GM12878 (cell line): ENCODE data around the gene TKFC. TPM values are rescaled to one million over a fixed set of nuclear protein-coding genes. Genes with fewer than 3 reads are reported as not detected.

Experiments
- ATAC-seq: fragments of 200-7000 bp; cut with Tn5 transposase; 3 replicates; pipeline ENCODE4 v1.9.1; 2020; ENCODE audit warnings: mild to moderate bottlenecking, moderate library complexity
- BruUV-seq: library from RNA; stranded (reverse); fragments of 400-500 nt; replicated peaks from 2 replicates; lab custom pipeline; 2021; lab: Mats Ljungman, UMichigan
- CTCF ChIA-PET: fragments of 300-600 bp; sonication (Branson Sonifier 250); formaldehyde crosslinking; extraction: SDS; loops from one replicate; lab custom pipeline; 2021; ENCODE audit warnings: inconsistent platforms; lab: Yijun Ruan, JAX
- POLR2A ChIA-PET: fragments of 350-600 bp; formaldehyde crosslinking; extraction: SDS; loops from one replicate; lab custom pipeline; 2021; ENCODE audit warnings: inconsistent platforms; lab: Charles Lee
- RAD21 ChIA-PET: fragments of 300-600 bp; sonication (Branson Sonifier 250); formaldehyde crosslinking; loops from one replicate; lab custom pipeline; 2023; ENCODE audit warnings: antibody characterized with exemption; ENCODE audit not compliant: unreplicated experiment; lab: Charles Lee
- SMC1A ChIA-PET: fragments of 300-600 bp; sonication (Branson Sonifier 250); formaldehyde crosslinking; loops from one replicate; lab custom pipeline; 2023; ENCODE audit not compliant: unreplicated experiment, uncharacterized antibody; lab: Charles Lee
- DNase-seq: peaks from one replicate; pipeline ENCODE4 v3.0.0-alpha.2; 2011; ENCODE audit warnings: low read depth, low spot score
- FAIRE-seq: peaks from 3 replicates; lab custom pipeline; 2011; peaks lifted over from hg19 to GRCh38; lab: Jason Lieb, UNC
- H2AFZ ChIP-seq: 2 replicates; pipeline ENCODE4 v1.6.0; 2011; ENCODE audit warnings: low read depth, low read length, control low read depth; ENCODE audit not compliant: control insufficient read depth
- H3K27ac ChIP-seq: 2 replicates; pipeline ENCODE4 v1.5.1; 2011; ENCODE audit warnings: control low read depth; ENCODE audit not compliant: control insufficient read depth, insufficient read depth
- H3K27me3 ChIP-seq, 2 experiments: replicated peaks in 1 of 2; 2 replicates each; pipeline versions ENCODE4 v1.6.0 to v1.6.1; 2011; ENCODE audit warnings: low read length in 1 of 2; ENCODE audit not compliant: control insufficient read depth in 2 of 2, insufficient read depth in 2 of 2
- H3K36me3 ChIP-seq, 2 experiments: 2 replicates each; pipeline ENCODE4 v1.5.1; 2011; ENCODE audit warnings: low read length in 1 of 2; ENCODE audit not compliant: control insufficient read depth in 2 of 2, insufficient read depth in 2 of 2
- H3K4me1 ChIP-seq: 2 replicates; pipeline ENCODE4 v1.6.1; 2011; ENCODE audit warnings: mild to moderate bottlenecking, low read length, moderate library complexity, mixed read lengths; ENCODE audit not compliant: control insufficient read depth, insufficient read depth
- H3K4me2 ChIP-seq: 2 replicates; pipeline ENCODE4 v1.6.0; 2011; ENCODE audit warnings: control low read depth; ENCODE audit not compliant: control insufficient read depth, insufficient read depth
- H3K4me3 ChIP-seq: fragments of 200-600 bp; sonication (generic); 2 replicates; pipeline ENCODE4 v1.5.1; 2016
- H3K79me2 ChIP-seq: 2 replicates; pipeline ENCODE4 v1.6.0; 2011; ENCODE audit warnings: low read length; ENCODE audit not compliant: control insufficient read depth, insufficient read depth
- H3K9ac ChIP-seq: 2 replicates; pipeline ENCODE4 v1.8.0; 2011; ENCODE audit warnings: low read length, control low read depth, mixed read lengths; ENCODE audit not compliant: control insufficient read depth, insufficient read depth
- H3K9me3 ChIP-seq: replicated peaks from 3 replicates; pipeline ENCODE4 v1.5.1; 2011; ENCODE audit warnings: mild to moderate bottlenecking, low read length; ENCODE audit not compliant: control insufficient read depth, insufficient read depth
- H4K20me1 ChIP-seq: 2 replicates; pipeline ENCODE4 v1.6.0; 2011; ENCODE audit not compliant: control insufficient read depth, insufficient read depth
- BCLAF1 ChIP-seq: fragments of 450-650 bp; IDR thresholded peaks from 2 replicates; pipeline ENCODE4 v1.6.1; 2017; ENCODE audit warnings: antibody characterized with exemption, mild to moderate bottlenecking, moderate library complexity
- BMI1 ChIP-seq: fragments of 450-650 bp; IDR thresholded peaks from 2 replicates; pipeline ENCODE4 v1.6.1; 2016; ENCODE audit warnings: mild to moderate bottlenecking, moderate library complexity, borderline replicate concordance
- ELK1 ChIP-seq: IDR thresholded peaks from 2 replicates; pipeline ENCODE4 v1.6.1; 2012; ENCODE audit warnings: low read depth, low read length, improper control_type of control experiment
- EP300 ChIP-seq, 2 experiments: fragments of 150-350 bp in 1 of 2; IDR thresholded peaks; 2 replicates each; pipeline ENCODE4 v1.6.1; 2011 to 2012; ENCODE audit warnings: low read depth in 2 of 2, low read length in 2 of 2, borderline replicate concordance in 1 of 2, improper control_type of control experiment in 1 of 2, inconsistent platforms in 1 of 2; ENCODE audit not compliant: control insufficient read depth in 1 of 2
- HSF1 ChIP-seq: fragments of 150-350 bp; IDR thresholded peaks from 2 replicates; pipeline ENCODE4 v1.6.1; 2014; ENCODE audit warnings: mild to moderate bottlenecking, low read depth, low read length
- KAT2A ChIP-seq: conservative IDR thresholded peaks from 2 replicates; pipeline ENCODE4 v1.6.1; 2011; ENCODE audit warnings: low read depth, low read length; ENCODE audit not compliant: control insufficient read depth
- KLF5 ChIP-seq: fragments of 450-650 bp; IDR thresholded peaks from 2 replicates; pipeline ENCODE4 v1.6.1; 2014; ENCODE audit warnings: mild to moderate bottlenecking; ENCODE audit not compliant: partially characterized antibody
- MAX ChIP-seq: IDR thresholded peaks from 2 replicates; pipeline ENCODE4 v1.6.1; 2012; ENCODE audit warnings: low read depth, low read length, improper control_type of control experiment
- RB1 ChIP-seq: fragments of 450-650 bp; formaldehyde crosslinking; IDR thresholded peaks from 2 replicates; pipeline ENCODE4 v1.6.1; 2017; ENCODE audit warnings: mild to moderate bottlenecking, borderline replicate concordance
- ZNF687 ChIP-seq: fragments of 450-650 bp; IDR thresholded peaks from 2 replicates; pipeline ENCODE4 v1.6.1; 2017; ENCODE audit warnings: mild to moderate bottlenecking, moderate library complexity
- WGBS: methylation state at CpG from one replicate; pipeline ENCODE4 v1.1.6; 2016; ENCODE audit warnings: low lambda C conversion rate; ENCODE audit not compliant: insufficient replicate concordance, insufficient coverage; ENCODE audit errors: missing lambda C conversion rate; 5-methylcytosine and 5-hydroxymethylcytosine counted together
- in situ Hi-C: fragments of 300-500 bp; cut with MboI; formaldehyde crosslinking; loops from 9 replicates; pipeline ENCODE4 v1.14.3; 2018; ENCODE audit warnings: mixed read lengths
- intact Hi-C: fragments of 100-400 bp; cut with micrococcal nuclease; formaldehyde crosslinking; loops from one replicate; pipeline ENCODE4 v1.14.2; 2022; ENCODE audit not compliant: unreplicated experiment
- polyA plus RNA-seq, 11 experiments: library from polyadenylated mRNA; depleted of rRNA in 4 of 11; unstranded in 6 of 11; stranded (reverse) in 5 of 11; fragments of >200 nt; fragmentation: Nextera tagmentation in 4 of 11; fragmentation: Illumina TruSeq in 1 of 11; extraction: Ambion mirVana in 4 of 11; extraction: Trizol in 1 of 11; gene quantifications; 1 replicate in 1 of 11; 2 replicates in 10 of 11; pipeline versions ENCODE4 v1.2.1 to v1.2.3, GENCODE V29; 2011 to 2016; ENCODE audit warnings: inconsistent platforms in 2 of 11, missing spikeins in 2 of 11, low read depth in 1 of 11
- total RNA-seq, 4 experiments: library from RNA; depleted of rRNA in 3 of 4; stranded (reverse); fragments of >200 nt in 3 of 4; fragmentation: Illumina TruSeq in 1 of 4; extraction: Trizol in 1 of 4; gene quantifications; 2 replicates each; pipeline versions ENCODE4 v1.2.1 to v1.2.3, GENCODE V29; 2013 to 2021

TKFC gene
- total and polyA plus RNA-seq, 10 of the 15 experiments (the other 5 are each of a cell fraction or from before 2014, with no cell fraction given) = 2.4 to 113 (median 59.0) TPM

GRCh38 chr11:61331651-61332050 is 1.4 kb upstream of the TKFC start (continued):
- TF ChIP-seq ZNF687 (no peak), BMI1 (no peak), RB1 (no peak), MAX (no peak)
- TF ChIP-seq, all 136 proteins: peak for 0

- H3K4me2 ChIP-seq = peak overlapping the region; percentile 83
- H4K20me1 ChIP-seq = no peaks in the 10 kb centered on the region; the same call in 1 of the 2 replicates
- peaks cover 64% of the 10 kb centered on the region for H3K79me2 ChIP-seq
- FAIRE-seq (no peak), ATAC-seq (peak; percentile 9), DNase-seq (no peak)
- H3K27ac ChIP-seq = peak overlapping the region; percentile 92
- H3K9me3 ChIP-seq = no peaks in the 10 kb centered on the region
- peaks cover 0 to 10% of the 10 kb centered on the region in 2 experiments; a peak in 3 of 4 replicates for H3K36me3 ChIP-seq
- ChIA-PET SMC1A (interaction anchor here (0.6 to 1.6 kb wide), 6 partner anchors 18 to 69 kb away, joined by 3 to 10 read pairs (median 4); no protein-coding TSS in a partner anchor), CTCF (interaction anchor here (1.0 to 3.1 kb wide), 6 partner anchors 23 to 501 kb away, joined by 3 to 25 read pairs (median 5); partner anchors contain the start of gene TMEM216), RAD21 (interaction anchor here (0.6 to 1.2 kb wide), 4 partner anchors 29 to 103 kb away, joined by 3 to 6 read pairs (median 4); no protein-coding TSS in a partner anchor), POLR2A (interaction anchor here (0.8 to 1.3 kb wide), 5 partner anchors 11 to 61 kb away, joined by 3 to 5 read pairs (median 4); no protein-coding TSS in a partner anchor)
- intact Hi-C loops = loop anchor here (5.0 to 10.0 kb wide), 2 partner anchors 78 to 105 kb away; no protein-coding TSS in a partner anchor
- under 1% methylated on average over 24 of the region's 24 CpGs for WGBS
- peak overlapping the region; percentile 99 for H3K9ac ChIP-seq
- H2AFZ ChIP-seq = peak overlapping the region; percentile 83
- TSS peak; percentile 69 for BruUV-seq
- in situ Hi-C loops = no loop called here
- H3K4me3 ChIP-seq = peak overlapping the region; percentile 90
- H3K4me1 ChIP-seq = peaks cover 20% of the 10 kb centered on the region
- H3K27me3 ChIP-seq = no peaks in the 10 kb centered on the region
- TF ChIP-seq KAT2A (no peak), HSF1 (no peak), ELK1 (no peak), KLF5 (no peak), EP300 (IDR thresholded peaks at IDR 0.05; ENCODE audit: borderline replicate concordance in 1 of 2, control insufficient read depth in 1 of 2, low read depth in 2 of 2, low read length in 2 of 2) (no peak), BCLAF1 (no peak)
Observed at GRCh38 chr11:61332281-61332796, 689 bp upstream of the TKFC start.
